ENCODE data around the gene FEM1B.

Gene FEM1B

DNA sequence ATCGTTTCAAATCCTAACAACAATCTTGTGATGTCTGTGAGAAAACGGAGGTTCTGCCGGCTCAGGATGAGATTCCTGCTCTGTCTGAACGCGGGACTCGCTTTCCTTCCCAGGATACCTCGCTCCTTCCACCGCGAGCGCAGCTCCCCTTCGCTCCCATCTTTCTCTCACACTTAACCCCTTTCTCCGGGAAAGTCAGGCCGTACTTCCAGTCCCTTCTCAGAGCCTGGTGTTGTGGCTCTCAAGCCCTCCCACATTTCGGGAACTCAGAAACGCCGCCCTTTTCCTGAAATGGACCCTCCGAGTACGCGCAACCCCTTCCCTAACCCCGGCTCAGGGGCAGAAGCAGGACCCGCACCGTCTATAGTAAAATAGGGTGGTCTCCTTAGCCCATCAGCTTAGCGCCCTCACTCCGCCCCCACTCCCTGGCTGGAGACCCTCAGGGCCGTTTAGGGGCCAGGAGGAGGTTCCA lies 378 bp upstream of the FEM1B start:
- TF ChIP-seq, protein P1, sequence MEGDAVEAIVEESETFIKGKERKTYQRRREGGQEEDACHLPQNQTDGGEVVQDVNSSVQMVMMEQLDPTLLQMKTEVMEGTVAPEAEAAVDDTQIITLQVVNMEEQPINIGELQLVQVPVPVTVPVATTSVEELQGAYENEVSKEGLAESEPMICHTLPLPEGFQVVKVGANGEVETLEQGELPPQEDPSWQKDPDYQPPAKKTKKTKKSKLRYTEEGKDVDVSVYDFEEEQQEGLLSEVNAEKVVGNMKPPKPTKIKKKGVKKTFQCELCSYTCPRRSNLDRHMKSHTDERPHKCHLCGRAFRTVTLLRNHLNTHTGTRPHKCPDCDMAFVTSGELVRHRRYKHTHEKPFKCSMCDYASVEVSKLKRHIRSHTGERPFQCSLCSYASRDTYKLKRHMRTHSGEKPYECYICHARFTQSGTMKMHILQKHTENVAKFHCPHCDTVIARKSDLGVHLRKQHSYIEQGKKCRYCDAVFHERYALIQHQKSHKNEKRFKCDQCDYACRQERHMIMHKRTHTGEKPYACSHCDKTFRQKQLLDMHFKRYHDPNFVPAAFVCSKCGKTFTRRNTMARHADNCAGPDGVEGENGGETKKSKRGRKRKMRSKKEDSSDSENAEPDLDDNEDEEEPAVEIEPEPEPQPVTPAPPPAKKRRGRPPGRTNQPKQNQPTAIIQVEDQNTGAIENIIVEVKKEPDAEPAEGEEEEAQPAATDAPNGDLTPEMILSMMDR (IDR thresholded peaks at IDR 0.05; ENCODE audit: unreplicated experiment in 3 of 3), result no peak
- Mint-ChIP-seq H3K4me1 (peaks cover 72% of the 10 kb centered on the region), H3K4me3 (peak overlapping the region; percentile 94 to 98 (median 95)), H3K27me3 (ENCODE audit: low read depth) (peaks cover 4% of the 10 kb centered on the region), H3K27ac (peak overlapping the region; percentile 100), H3K9me3 (no peaks in the 10 kb centered on the region), H3K36me3 (ENCODE audit: low read depth) (peaks cover 12% of the 10 kb centered on the region)

DNA sequence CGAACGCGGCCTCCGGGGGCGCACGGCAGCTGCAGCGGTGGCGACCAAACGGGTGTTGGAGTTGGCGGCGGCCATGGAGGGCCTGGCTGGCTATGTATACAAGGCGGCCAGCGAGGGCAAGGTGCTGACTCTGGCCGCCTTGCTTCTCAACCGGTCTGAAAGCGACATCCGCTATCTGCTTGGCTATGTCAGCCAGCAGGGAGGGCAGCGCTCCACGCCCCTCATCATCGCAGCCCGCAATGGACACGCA lies 725 bp downstream of the FEM1B start:
- peak overlapping the region; percentile 94 to 98 (median 95) for H3K4me3 Mint-ChIP-seq
- H3K4me1 Mint-ChIP-seq, result peaks cover 66% of the 10 kb centered on the region
- H3K27ac Mint-ChIP-seq, result peak overlapping the region; percentile 97 to 100 (median 100)
- no peaks in the 10 kb centered on the region for H3K9me3 Mint-ChIP-seq
- peaks cover 12% of the 10 kb centered on the region for H3K36me3 Mint-ChIP-seq (ENCODE audit: low read depth)
- H3K27me3 Mint-ChIP-seq (ENCODE audit: low read depth), result peaks cover 4% of the 10 kb centered on the region
- TF ChIP-seq, protein P1 (IDR thresholded peaks at IDR 0.05; ENCODE audit: unreplicated experiment in 3 of 3), result peak in 2 of 3 experiments; percentile 36 to 57

DNA sequence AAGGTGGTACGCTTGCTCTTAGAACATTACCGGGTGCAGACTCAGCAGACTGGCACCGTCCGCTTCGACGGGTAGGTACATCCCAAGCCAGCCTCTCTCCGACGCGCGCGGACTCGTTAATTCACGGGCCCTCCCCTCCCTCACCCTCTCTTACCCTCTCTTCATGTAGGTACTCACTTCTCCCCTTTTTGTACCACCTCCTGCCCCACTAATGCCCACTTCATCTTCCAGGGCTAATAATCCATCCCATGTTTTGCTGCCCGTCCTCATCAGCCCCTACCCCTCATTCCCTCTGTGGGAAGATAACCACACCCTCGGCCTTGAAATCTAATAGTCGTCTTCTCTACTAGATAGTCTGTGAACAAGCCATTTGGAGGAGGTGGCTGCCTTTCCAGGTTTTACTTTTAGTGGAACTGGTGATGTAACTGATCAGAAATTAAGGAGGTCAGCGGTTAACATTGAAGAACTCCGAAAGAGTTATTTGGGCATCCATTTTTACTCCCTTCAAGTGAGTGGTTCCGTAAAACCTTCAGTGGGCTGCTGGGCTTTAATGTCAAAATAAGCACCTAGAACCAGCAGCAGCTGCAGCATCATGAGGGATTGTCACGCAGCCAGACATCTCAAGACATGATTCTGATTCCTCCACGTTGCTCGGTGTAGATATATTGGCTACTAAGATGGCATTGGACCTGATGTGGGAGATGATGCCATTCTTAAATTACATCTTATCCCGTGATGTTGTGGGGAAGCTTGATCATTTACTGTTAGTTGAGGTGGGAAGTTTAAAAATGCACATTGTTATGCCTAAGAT lies 1.3 kb downstream of the FEM1B start:
- Mint-ChIP-seq H3K9me3 (no peaks in the 10 kb centered on the region), H3K36me3 (ENCODE audit: low read depth) (peaks cover 12% of the 10 kb centered on the region), H3K4me1 (peaks cover 65% of the 10 kb centered on the region), H3K27ac (peak overlapping the region; percentile 97 to 100 (median 100)), H3K27me3 (ENCODE audit: low read depth) (peaks cover 4% of the 10 kb centered on the region), H3K4me3 (peak overlapping the region; percentile 94 to 98 (median 95))
- TF ChIP-seq, protein P1 (IDR thresholded peaks at IDR 0.05; ENCODE audit: unreplicated experiment in 3 of 3), result no peak

DNA sequence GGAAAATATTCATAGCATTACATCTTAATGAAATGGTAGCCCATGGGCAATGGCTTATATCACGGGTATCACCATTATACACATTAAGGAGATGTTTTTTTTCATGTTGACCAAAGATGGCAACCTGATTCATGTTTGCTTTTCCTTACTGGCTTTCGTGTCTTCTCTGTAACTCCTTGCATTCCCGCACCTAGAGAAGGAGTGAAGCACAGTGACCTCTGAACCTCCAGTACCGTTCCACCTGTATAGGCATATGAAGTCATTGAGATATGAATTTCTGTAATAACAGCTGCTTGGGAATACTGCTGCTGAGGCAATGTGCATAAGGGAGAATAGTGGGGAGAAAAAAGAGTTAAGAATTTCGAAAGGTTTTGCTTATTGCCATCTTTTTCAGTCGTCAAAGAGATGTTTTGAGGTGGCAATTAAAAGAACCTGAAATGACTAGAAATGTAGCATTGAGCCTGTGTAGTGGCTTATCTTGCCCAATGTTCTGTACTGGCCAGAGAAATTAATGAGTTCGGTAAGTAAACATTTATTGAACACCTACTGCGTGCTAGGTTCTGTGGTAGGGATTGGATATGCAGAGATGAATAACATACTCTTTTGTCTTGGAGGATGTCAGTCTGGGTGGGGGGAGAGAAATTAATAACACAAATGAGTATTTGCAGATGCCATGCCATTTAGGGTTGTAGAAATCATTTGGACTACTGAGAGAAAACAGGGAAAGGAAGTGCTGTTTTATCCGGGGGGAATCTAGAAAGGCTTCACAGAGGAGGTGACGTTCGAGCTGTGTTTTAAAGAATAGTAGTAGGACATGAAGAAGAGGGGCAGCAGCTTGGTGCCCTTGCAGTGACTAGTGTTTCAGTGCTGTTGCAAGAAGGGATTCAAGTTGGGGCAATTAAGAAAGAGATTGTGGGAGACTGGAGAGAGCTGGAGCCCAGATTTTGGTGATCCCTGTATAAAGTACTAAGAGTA lies 2.5 kb downstream of the FEM1B start:
- peaks cover 4% of the 10 kb centered on the region for H3K27me3 Mint-ChIP-seq (ENCODE audit: low read depth)
- peaks cover 3% of the 10 kb centered on the region for H3K9me3 Mint-ChIP-seq
- peak overlapping the region; percentile 94 to 98 (median 95) for H3K4me3 Mint-ChIP-seq
- peaks cover 20% of the 10 kb centered on the region for H3K36me3 Mint-ChIP-seq (ENCODE audit: low read depth)
- H3K4me1 Mint-ChIP-seq, result peaks cover 59% of the 10 kb centered on the region
- peak overlapping the region; percentile 97 to 100 (median 100) for H3K27ac Mint-ChIP-seq
- TF ChIP-seq, protein P1 (IDR thresholded peaks at IDR 0.05; ENCODE audit: unreplicated experiment in 3 of 3), result no peak

DNA sequence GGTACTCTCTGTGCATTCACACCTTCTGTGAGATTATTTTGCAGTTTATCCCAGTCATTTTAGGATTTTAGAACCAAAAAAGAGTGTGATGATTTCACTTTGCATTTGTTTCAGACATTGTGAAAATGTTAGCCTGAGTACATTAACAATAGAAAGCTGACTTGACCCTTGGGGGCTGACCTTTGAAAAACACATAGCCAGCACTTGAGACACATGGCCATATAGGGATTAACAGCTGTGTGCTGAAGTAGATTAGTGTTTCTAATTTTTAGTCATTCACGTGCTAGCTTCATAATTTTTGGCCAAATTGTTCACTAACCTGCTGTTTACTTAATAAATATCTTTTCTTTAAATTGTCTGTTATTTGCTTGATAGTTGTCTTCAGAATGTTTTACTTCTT lies 3.5 kb downstream of the FEM1B start:
- H3K27me3 Mint-ChIP-seq (ENCODE audit: low read depth), result peaks cover 4% of the 10 kb centered on the region
- peaks cover 50% of the 10 kb centered on the region for H3K4me1 Mint-ChIP-seq
- H3K36me3 Mint-ChIP-seq (ENCODE audit: low read depth), result peaks cover 29% of the 10 kb centered on the region
- H3K4me3 Mint-ChIP-seq, result peak overlapping the region; percentile 94 to 98 (median 95)
- peaks cover 3% of the 10 kb centered on the region for H3K9me3 Mint-ChIP-seq
- peak overlapping the region in 2 of 3 experiments; percentile 73 to 97 for H3K27ac Mint-ChIP-seq
- TF ChIP-seq, protein P1 (IDR thresholded peaks at IDR 0.05; ENCODE audit: unreplicated experiment in 3 of 3), result no peak
